Lower leg skin (tissue), 4 donors: Measurements from ENCODE around the gene NOD1. TPM values are rescaled to one million over a fixed set of nuclear protein-coding genes. Genes with fewer than 3 reads are reported as not detected.
"Not testable (repeated sequence)": the region's sequence is repeated elsewhere in the genome, so short reads cannot be mapped to it uniquely, and the experiment has no call there.

Experiments
- DNase-seq, 2 donors: peaks; one replicate each; pipeline ENCODE4 v3.0.0-alpha.2; 2019; ENCODE audit warnings: low spot score in 2 of 2
- H3K4me3 ChIP-seq: fragments of 200-600 bp; sonication (generic); 2 replicates; pipeline ENCODE4 v1.5.1; 2017; ENCODE audit warnings: mild to moderate bottlenecking, low read depth; ENCODE audit not compliant: poor library complexity, severe bottlenecking
- POLR2A ChIP-seq, 2 donors: fragments of 450-650 bp; IDR thresholded peaks; one replicate each; pipeline ENCODE4 v1.6.1; 2016 to 2017; ENCODE audit warnings: antibody characterized with exemption in 2 of 2, mild to moderate bottlenecking in 1 of 2, moderate library complexity in 1 of 2
- WGBS, 2 donors: methylation state at CpG; one replicate each; pipeline ENCODE4 v1.1.5; 2018; 5-methylcytosine and 5-hydroxymethylcytosine counted together
- intact Hi-C: fragments of 100-400 bp; cut with DNase I; formaldehyde crosslinking; loops from one replicate; pipeline ENCODE4 v1.15.0; 2023; ENCODE audit warnings: low total_unique reads
- total RNA-seq, 4 donors: library from RNA; depleted of rRNA; stranded (reverse); fragments of >200 nt; gene quantifications; one replicate each; pipeline ENCODE4 v1.1.0, GENCODE V29; 2016
- TF ChIP-seq, protein P1 (sequence below), 3 donors: fragments of 450-650 bp; IDR thresholded peaks; one replicate each; pipeline ENCODE4 v1.5.1; 2016; ENCODE audit warnings: antibody characterized with exemption in 3 of 3, mild to moderate bottlenecking in 3 of 3, moderate library complexity in 2 of 3

The NOD1 gene
- total RNA-seq, 4 donors from 2014 or later: 5.1 to 14.5 (median 10.9) TPM

DNA sequence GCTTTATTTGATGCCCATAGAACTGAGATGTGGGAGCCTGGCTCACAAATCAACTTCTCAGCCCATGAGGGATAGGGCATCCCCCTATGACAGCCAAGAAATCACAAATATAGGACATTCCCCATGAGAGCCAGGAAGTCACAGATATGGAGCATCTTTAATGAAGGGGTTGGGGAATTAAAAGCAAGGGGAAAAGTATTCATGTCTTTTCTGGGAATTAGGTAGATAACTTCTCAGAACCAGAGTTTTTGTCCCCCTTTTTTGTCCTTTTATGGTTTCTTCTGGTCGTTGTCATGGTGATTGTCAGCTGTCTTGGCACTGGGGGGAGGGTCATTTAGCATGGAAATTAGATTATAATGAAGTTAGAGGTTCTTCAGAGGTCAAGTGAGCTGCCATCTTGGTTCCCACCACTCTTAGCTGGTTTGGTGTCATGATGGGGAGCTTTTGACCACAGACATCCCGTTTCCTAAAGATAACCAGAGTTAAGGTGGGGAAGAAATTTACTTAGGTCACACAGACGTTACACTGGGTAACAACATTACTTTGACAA lies 56.9 kb downstream of the NOD1 start:
- intact Hi-C loops: no loop called here
- DNase-seq: no peak
- no peak overlapping the region for H3K4me3 ChIP-seq
- 89 to 92% methylated on average over 3 of the region's 3 CpGs for WGBS, 2 donors
- TF ChIP-seq, protein P1, sequence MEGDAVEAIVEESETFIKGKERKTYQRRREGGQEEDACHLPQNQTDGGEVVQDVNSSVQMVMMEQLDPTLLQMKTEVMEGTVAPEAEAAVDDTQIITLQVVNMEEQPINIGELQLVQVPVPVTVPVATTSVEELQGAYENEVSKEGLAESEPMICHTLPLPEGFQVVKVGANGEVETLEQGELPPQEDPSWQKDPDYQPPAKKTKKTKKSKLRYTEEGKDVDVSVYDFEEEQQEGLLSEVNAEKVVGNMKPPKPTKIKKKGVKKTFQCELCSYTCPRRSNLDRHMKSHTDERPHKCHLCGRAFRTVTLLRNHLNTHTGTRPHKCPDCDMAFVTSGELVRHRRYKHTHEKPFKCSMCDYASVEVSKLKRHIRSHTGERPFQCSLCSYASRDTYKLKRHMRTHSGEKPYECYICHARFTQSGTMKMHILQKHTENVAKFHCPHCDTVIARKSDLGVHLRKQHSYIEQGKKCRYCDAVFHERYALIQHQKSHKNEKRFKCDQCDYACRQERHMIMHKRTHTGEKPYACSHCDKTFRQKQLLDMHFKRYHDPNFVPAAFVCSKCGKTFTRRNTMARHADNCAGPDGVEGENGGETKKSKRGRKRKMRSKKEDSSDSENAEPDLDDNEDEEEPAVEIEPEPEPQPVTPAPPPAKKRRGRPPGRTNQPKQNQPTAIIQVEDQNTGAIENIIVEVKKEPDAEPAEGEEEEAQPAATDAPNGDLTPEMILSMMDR (IDR thresholded peaks at IDR 0.05): no peak
- TF ChIP-seq POLR2A (IDR thresholded peaks at IDR 0.05): no peak

DNA sequence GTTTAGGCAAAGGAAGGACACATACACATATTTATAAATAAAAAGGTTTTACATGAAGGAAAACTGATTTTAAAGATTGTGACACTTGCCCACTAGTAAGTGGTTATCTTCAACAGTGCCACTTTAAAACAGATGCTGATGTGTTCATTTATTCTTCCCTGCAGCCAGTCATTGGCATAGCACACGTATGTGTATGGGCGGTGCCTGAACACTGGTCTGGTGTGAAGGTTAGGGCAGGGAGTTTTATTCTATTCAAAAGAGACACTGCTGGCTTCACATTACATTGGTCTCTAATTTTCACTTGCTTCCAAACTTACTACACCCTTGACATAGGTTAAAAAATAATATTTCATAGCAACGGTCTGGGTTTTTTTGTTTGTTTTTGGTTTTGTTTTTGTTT lies 57.9 kb downstream of the NOD1 start:
- H3K4me3 ChIP-seq: no peak overlapping the region
- intact Hi-C loops: no loop called here
- TF ChIP-seq POLR2A (IDR thresholded peaks at IDR 0.05): no peak
- TF ChIP-seq, protein P1 (IDR thresholded peaks at IDR 0.05): no peak
- no peak for DNase-seq
- 67 to 74% methylated on average over 3 of the region's 3 CpGs for WGBS, 2 donors

DNA sequence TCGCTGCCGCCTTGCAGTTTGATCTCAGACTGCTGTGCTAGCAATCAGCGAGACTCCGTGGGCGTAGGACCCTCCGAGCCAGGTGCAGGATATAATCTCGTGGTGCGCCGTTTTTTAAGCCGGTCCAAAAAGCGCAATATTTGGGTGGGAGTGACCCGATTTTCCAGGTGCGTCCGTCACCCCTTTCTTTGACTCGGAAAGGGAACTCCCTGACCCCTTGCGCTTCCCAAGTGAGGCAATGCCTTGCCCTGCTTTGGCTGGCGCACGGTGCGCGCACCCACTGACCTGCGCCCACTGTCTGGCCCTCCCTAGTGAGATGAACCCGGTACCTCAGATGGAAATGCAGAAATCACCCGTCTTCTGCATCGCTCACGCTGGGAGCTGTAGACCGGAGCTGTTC lies 58.5 kb downstream of the NOD1 start:
- WGBS, 2 donors: 95 to 96% methylated on average over 20 to 21 of the region's 26 CpGs
- DNase-seq, H3K4me3 ChIP-seq, intact Hi-C loops: not testable (repeated sequence)

DNA sequence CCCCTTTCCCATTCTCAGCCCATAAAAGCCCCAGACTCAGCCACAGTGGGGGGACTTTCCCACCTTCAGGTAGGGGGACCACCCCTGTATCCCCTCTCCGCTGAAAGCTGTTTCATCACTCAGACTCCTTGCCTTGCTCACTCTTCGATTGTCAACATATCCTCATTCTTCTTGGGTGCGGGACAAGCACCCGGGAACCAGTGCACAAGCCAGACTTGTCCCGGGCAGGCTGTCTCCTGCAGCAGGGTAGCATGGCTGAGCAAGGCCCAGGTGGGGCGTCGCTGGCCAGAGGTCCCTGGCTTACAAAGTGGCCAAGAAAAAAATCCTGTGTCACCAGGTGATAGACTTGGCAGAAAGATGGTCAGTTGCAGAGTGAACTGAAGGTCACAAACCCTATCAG lies 64.7 kb downstream of the NOD1 start:
- no peak overlapping the region for H3K4me3 ChIP-seq
- TF ChIP-seq, protein P1 (IDR thresholded peaks at IDR 0.05): no peak
- TF ChIP-seq POLR2A (IDR thresholded peaks at IDR 0.05): no peak
- no peak for DNase-seq
- 97 to 100% methylated on average over 7 of the region's 7 CpGs for WGBS, 2 donors
- intact Hi-C loops: no loop called here

DNA sequence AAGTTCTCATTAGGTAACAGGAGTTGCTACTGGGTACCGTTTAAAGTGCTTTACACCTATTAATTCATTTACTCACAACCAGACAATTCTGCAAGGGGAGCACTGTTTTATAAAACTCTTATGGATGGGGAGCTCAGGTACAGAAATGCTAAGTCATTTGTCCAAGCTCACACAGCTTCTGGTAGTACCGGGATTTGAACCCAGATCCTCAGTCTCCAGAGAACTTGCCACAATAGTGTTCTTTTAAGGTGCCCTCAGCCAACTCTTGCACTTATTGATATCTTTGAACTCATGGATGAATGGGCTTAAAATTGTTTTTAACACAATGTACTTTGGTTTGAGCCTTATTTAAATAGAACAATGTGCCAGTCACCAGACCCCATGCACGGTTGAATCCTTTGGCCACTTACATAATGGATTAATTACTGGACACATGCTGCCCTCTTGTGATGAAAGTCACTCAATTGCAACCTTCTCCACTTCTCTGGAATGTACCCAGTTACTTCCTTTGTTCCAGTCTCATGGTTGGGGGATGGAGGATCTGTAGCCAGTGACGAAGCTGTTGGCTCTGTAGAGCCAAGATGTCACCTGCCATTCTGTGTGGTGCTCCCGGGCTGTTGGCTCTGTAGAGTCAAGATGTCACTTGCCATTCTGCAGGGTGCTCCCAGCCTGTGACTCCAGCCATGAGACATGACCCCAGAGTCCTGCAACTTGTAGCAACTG lies 65.6 kb downstream of the NOD1 start:
- intact Hi-C loops: no loop called here
- DNase-seq: peak in 1 of 2 donors; percentile 38

DNA sequence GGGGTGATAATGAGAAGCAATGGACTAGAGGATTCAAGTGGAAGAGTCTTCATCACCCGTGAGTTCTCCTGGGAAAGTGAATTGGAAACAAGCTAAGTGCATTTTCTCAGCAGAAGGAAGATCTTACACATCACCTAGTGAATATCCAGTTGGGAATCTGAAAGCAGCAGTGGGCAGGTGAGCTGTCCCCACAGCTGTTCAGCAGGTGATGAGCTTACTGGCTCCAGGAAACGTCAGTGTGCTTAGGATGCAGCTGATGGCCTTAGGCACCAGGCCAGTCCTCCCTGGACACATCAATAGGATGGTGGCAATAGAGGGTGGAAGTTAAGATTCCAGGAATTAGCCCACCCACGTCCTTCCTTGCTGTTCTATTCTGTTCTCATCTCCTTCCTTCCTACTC lies 66.7 kb downstream of the NOD1 start:
- H3K4me3 ChIP-seq: no peak overlapping the region
- intact Hi-C loops: no loop called here
- 56 to 68% methylated on average over 3 of the region's 3 CpGs for WGBS, 2 donors
- TF ChIP-seq, protein P1 (IDR thresholded peaks at IDR 0.05): no peak
- no peak for TF ChIP-seq POLR2A (IDR thresholded peaks at IDR 0.05)
- no peak for DNase-seq

More for the DNA sequence above, 65.6 kb downstream of the NOD1 start:
- TF ChIP-seq, protein P1 (IDR thresholded peaks at IDR 0.05): no peak
- TF ChIP-seq POLR2A (IDR thresholded peaks at IDR 0.05): no peak
- WGBS, 2 donors: 49% methylated on average over 5 of the region's 5 CpGs
- no peak overlapping the region for H3K4me3 ChIP-seq
